IMR-90 (cell line): ENCODE data around the gene MUC20. TPM values are rescaled to one million over a fixed set of nuclear protein-coding genes. Genes with fewer than 3 reads are reported as not detected.

Source experiments
- ATAC-seq: fragments of 200-7000 bp; cut with Tn5 transposase; 2 replicates; pipeline ENCODE4 v1.9.1; 2020; ENCODE audit warnings: low read depth, mild to moderate bottlenecking, moderate library complexity
- BruUV-seq: library from RNA; stranded (reverse); fragments of 400-500 nt; replicated peaks from 2 replicates; lab custom pipeline; 2021; lab: Mats Ljungman, UMichigan
- CTCF ChIA-PET: fragments of 300-600 bp; formaldehyde crosslinking; extraction: SDS; loops from one replicate; lab custom pipeline; 2021; ENCODE audit warnings: antibody characterized with exemption; lab: Yijun Ruan, JAX
- POLR2A ChIA-PET: fragments of 300-600 bp; sonication (Branson Sonifier 250); formaldehyde crosslinking; loops from one replicate; lab custom pipeline; 2022; ENCODE audit warnings: antibody characterized with exemption; ENCODE audit not compliant: unreplicated experiment; lab: Charles Lee
- DNase-seq: peaks from one replicate; pipeline ENCODE4 v3.0.0; 2013
- H2AFZ ChIP-seq: replicated peaks from 2 replicates; pipeline ENCODE3; 2013; ENCODE audit warnings: low read length, mild to moderate bottlenecking; ENCODE audit not compliant: poor library complexity
- H2AK5ac ChIP-seq: 2 replicates; pipeline ENCODE4 v1.6.1; 2013; ENCODE audit warnings: low read depth, low read length, inconsistent platforms
- H2AK9ac ChIP-seq: replicated peaks from 2 replicates; pipeline ENCODE3; 2013; ENCODE audit warnings: mild to moderate bottlenecking, low read depth, low read length, moderate library complexity; ENCODE audit not compliant: poor library complexity
- H2BK120ac ChIP-seq: 2 replicates; pipeline ENCODE4 v1.6.1; 2013; ENCODE audit warnings: low read depth, low read length, inconsistent platforms
- H2BK15ac ChIP-seq: 3 replicates; pipeline ENCODE4 v1.6.1; 2013; ENCODE audit warnings: low read depth, low read length, inconsistent platforms
- H2BK20ac ChIP-seq: 2 replicates; pipeline ENCODE4 v1.6.1; 2013; ENCODE audit warnings: low read depth, mild to moderate bottlenecking, inconsistent platforms, low read length, moderate library complexity
- H2BK5ac ChIP-seq: 2 replicates; pipeline ENCODE4 v1.6.1; 2013; ENCODE audit warnings: mild to moderate bottlenecking, low read depth, low read length, inconsistent platforms; ENCODE audit not compliant: poor library complexity, severe bottlenecking
- H3K14ac ChIP-seq: replicated peaks from 2 replicates; pipeline ENCODE4 v1.6.1; 2013; ENCODE audit warnings: low read depth, low read length, inconsistent platforms
- H3K18ac ChIP-seq: 2 replicates; pipeline ENCODE4 v1.6.1; 2013; ENCODE audit warnings: low read depth, low read length, control low read depth
- H3K23ac ChIP-seq: 2 replicates; pipeline ENCODE4 v1.6.1; 2013; ENCODE audit warnings: low read depth, low read length, inconsistent platforms
- H3K27ac ChIP-seq: 2 replicates; pipeline ENCODE4 v1.5.1; 2013; ENCODE audit warnings: mild to moderate bottlenecking, control low read depth, low read length; ENCODE audit not compliant: insufficient read depth
- H3K27me3 ChIP-seq: 2 replicates; pipeline ENCODE4 v1.6.1; 2013; ENCODE audit warnings: low read length; ENCODE audit not compliant: control insufficient read depth, insufficient read depth
- H3K36me3 ChIP-seq: 2 replicates; pipeline ENCODE4 v1.6.1; 2013; ENCODE audit warnings: low read length, mixed read lengths; ENCODE audit not compliant: control insufficient read depth, insufficient read depth
- H3K4ac ChIP-seq: 2 replicates; pipeline ENCODE4 v1.6.1; 2013; ENCODE audit warnings: low read depth, low read length, inconsistent platforms
- H3K4me1 ChIP-seq: 2 replicates; pipeline ENCODE4 v1.6.1; 2013; ENCODE audit warnings: low read length, mixed read lengths; ENCODE audit not compliant: control insufficient read depth, insufficient read depth
- H3K4me2 ChIP-seq: 2 replicates; pipeline ENCODE4 v1.6.1; 2013; ENCODE audit warnings: low read depth, mild to moderate bottlenecking, control low read depth, low read length, moderate library complexity
- H3K4me3 ChIP-seq: 2 replicates; pipeline ENCODE4 v1.5.1; 2013; ENCODE audit warnings: low read depth, mild to moderate bottlenecking, control low read depth, low read length, moderate library complexity; ENCODE audit not compliant: insufficient read depth
- H3K56ac ChIP-seq: 2 replicates; pipeline ENCODE4 v1.6.1; 2013; ENCODE audit warnings: low read length, inconsistent platforms; ENCODE audit not compliant: insufficient read depth; ENCODE audit errors: extremely low read depth
- H3K79me1 ChIP-seq, 2 experiments: 2 replicates each; pipeline ENCODE4 v1.6.1; 2013; ENCODE audit warnings: low read length in 2 of 2, inconsistent platforms in 1 of 2, low read depth in 1 of 2
- H3K9ac ChIP-seq: 2 replicates; pipeline ENCODE4 v1.6.1; 2013; ENCODE audit warnings: low read depth, low read length, control low read depth
- H3K9me1 ChIP-seq: 2 replicates; pipeline ENCODE4 v1.6.1; 2013; ENCODE audit warnings: low read length, inconsistent platforms; ENCODE audit not compliant: insufficient read depth
- H3K9me3 ChIP-seq: 2 replicates; pipeline ENCODE4 v1.6.1; 2013; ENCODE audit warnings: low read length; ENCODE audit not compliant: control insufficient read depth, insufficient read depth
- H4K20me1 ChIP-seq: 2 replicates; pipeline ENCODE4 v1.6.1; 2013; ENCODE audit warnings: low read length, inconsistent platforms; ENCODE audit not compliant: insufficient read depth
- H4K5ac ChIP-seq: 2 replicates; pipeline ENCODE4 v1.6.1; 2013; ENCODE audit warnings: mild to moderate bottlenecking, low read depth, low read length, control low read depth
- H4K8ac ChIP-seq, 2 experiments: 2 replicates each; pipeline ENCODE4 v1.6.1; 2013; ENCODE audit warnings: low read depth in 2 of 2, low read length in 2 of 2, control low read depth in 1 of 2, inconsistent platforms in 1 of 2
- H4K91ac ChIP-seq: 2 replicates; pipeline ENCODE4 v1.6.1; 2013; ENCODE audit warnings: low read depth, low read length, inconsistent platforms; ENCODE audit not compliant: insufficient read depth
- BHLHE40 ChIP-seq: fragments of 150-350 bp; IDR thresholded peaks from 2 replicates; pipeline ENCODE4 v1.6.1; 2016; ENCODE audit warnings: mild to moderate bottlenecking, low read depth, low read length
- CEBPB ChIP-seq: IDR thresholded peaks from 2 replicates; pipeline ENCODE4 v1.6.1; 2012; ENCODE audit warnings: low read depth, low read length, improper control_type of control experiment
- CHD1 ChIP-seq: IDR thresholded peaks from 2 replicates; pipeline ENCODE4 v1.6.1; 2012; ENCODE audit warnings: low read depth, low read length, improper control_type of control experiment
- FOS ChIP-seq: fragments of 150-350 bp; IDR thresholded peaks from 2 replicates; pipeline ENCODE4 v1.6.1; 2016; ENCODE audit warnings: low read depth, low read length
- MAFK ChIP-seq: IDR thresholded peaks from 2 replicates; pipeline ENCODE4 v1.6.1; 2012; ENCODE audit warnings: low read depth, low read length, improper control_type of control experiment
- MAZ ChIP-seq: IDR thresholded peaks from 2 replicates; pipeline ENCODE4 v1.6.1; 2012; ENCODE audit warnings: low read depth, mild to moderate bottlenecking, low read length, improper control_type of control experiment, moderate library complexity, borderline replicate concordance
- MXI1 ChIP-seq: IDR thresholded peaks from 2 replicates; pipeline ENCODE4 v1.6.1; 2012; ENCODE audit warnings: low read depth, mild to moderate bottlenecking, low read length, moderate library complexity, borderline replicate concordance
- NFE2L2 ChIP-seq: fragments of 150-350 bp; IDR thresholded peaks from 2 replicates; pipeline ENCODE4 v1.6.1; 2016; ENCODE audit warnings: low read depth, mild to moderate bottlenecking, low read length
- POLR2A ChIP-seq: IDR thresholded peaks from 2 replicates; pipeline ENCODE4 v1.6.1; 2012; ENCODE audit warnings: mild to moderate bottlenecking, low read depth, low read length
- RAD21 ChIP-seq: IDR thresholded peaks from 2 replicates; pipeline ENCODE4 v1.6.1; 2012; ENCODE audit warnings: low read length, improper control_type of control experiment
- RCOR1 ChIP-seq: IDR thresholded peaks from 2 replicates; pipeline ENCODE4 v1.6.1; 2012; ENCODE audit warnings: mild to moderate bottlenecking, low read length, improper control_type of control experiment; ENCODE audit not compliant: insufficient replicate concordance
- RFX5 ChIP-seq: IDR thresholded peaks from 2 replicates; pipeline ENCODE4 v1.8.0; 2012; ENCODE audit warnings: low read depth, mild to moderate bottlenecking, low read length, moderate library complexity
- SMC3 ChIP-seq: fragments of 150-350 bp; IDR thresholded peaks from 2 replicates; pipeline ENCODE4 v1.6.1; 2016; ENCODE audit warnings: low read depth, mild to moderate bottlenecking, antibody characterized with exemption, low read length, moderate library complexity
- WGBS, 2 experiments: methylation state at CpG; one replicate each; pipeline versions ENCODE4 v1.1.5 to v1.1.7; 2013; ENCODE audit warnings: missing lambda C conversion rate in 2 of 2; ENCODE audit not compliant: insufficient read length in 1 of 2; ENCODE audit errors: extremely low coverage in 2 of 2; 5-methylcytosine and 5-hydroxymethylcytosine counted together
- dilution Hi-C: fragments of 300-500 bp; cut with HindIII; formaldehyde crosslinking; loops from one replicate; pipeline ENCODE4 v1.14.3; 2018; ENCODE audit warnings: low sequenced_read_pairs; ENCODE audit not compliant: unreplicated experiment
- in situ Hi-C: fragments of 300-500 bp; cut with MboI; formaldehyde crosslinking; loops from 3 replicates; pipeline ENCODE4 v1.14.3; 2019; ENCODE audit warnings: low sequenced_read_pairs, inconsistent platforms, mixed read lengths
- intact Hi-C: fragments of 100-400 bp; cut with micrococcal nuclease; formaldehyde crosslinking; loops from 2 replicates; pipeline ENCODE4 v1.10.0; 2022
- polyA plus RNA-seq, 3 experiments: library from polyadenylated mRNA; depleted of rRNA; stranded (reverse); fragments of >200 nt; gene quantifications; 2 replicates each; pipeline ENCODE4 v1.2.3, GENCODE V29; 2012; ENCODE audit warnings: low replicate concordance in 1 of 3
- total RNA-seq: library from RNA; depleted of rRNA; stranded (reverse); fragments of >200 nt; gene quantifications from 2 replicates; pipeline ENCODE4 v1.2.3, GENCODE V29; 2012
- TF ChIP-seq, protein P1 (sequence below): fragments of 150-350 bp; IDR thresholded peaks from 2 replicates; pipeline ENCODE4 v1.6.1; 2016; ENCODE audit warnings: low read depth, mild to moderate bottlenecking, low read length, moderate library complexity, borderline replicate concordance
- TF ChIP-seq, protein P2 (sequence below): fragments of 150-350 bp; IDR thresholded peaks from 2 replicates; pipeline ENCODE4 v1.6.1; 2017; ENCODE audit warnings: mild to moderate bottlenecking, antibody characterized with exemption, low read length, low read depth
- TF ChIP-seq, protein P3 (sequence below): conservative IDR thresholded peaks from 2 replicates; pipeline ENCODE4 v1.5.1; 2012; ENCODE audit warnings: mild to moderate bottlenecking, low read depth, low read length, improper control_type of control experiment

Gene MUC20
- total and polyA plus RNA-seq, 2 of the 4 experiments (the other 2 are of a cell fraction): 0.12 TPM; not detected in 1

GRCh38 chr3:195704433-195704999 lies 16.3 kb upstream of the MUC20 start:
- intact Hi-C loops (no loop called here), dilution Hi-C loops (no loop called here), in situ Hi-C loops (no loop called here)
- Histone ChIP-seq H4K91ac (no peak overlapping the region), H3K18ac (no peak overlapping the region), H2BK15ac (no peak overlapping the region), H3K4me3 (no peak overlapping the region), H3K4ac (no peak overlapping the region), H3K9me3 (0 out of 2 replicates have a peak, but pooled peaks cover 2% of the 10 kb centered on the region), H4K20me1 (no peaks in the 10 kb centered on the region), H2AK9ac (no peak overlapping the region), H3K4me1 (peaks cover 2% of the 10 kb centered on the region; the same call in 1 of the 2 replicates), H3K79me1 (no peaks in the 10 kb centered on the region), H3K27me3 (peaks cover 9% of the 10 kb centered on the region), H3K27ac (no peak overlapping the region), H3K23ac (no peak overlapping the region), H3K36me3 (no peaks in the 10 kb centered on the region), H3K56ac (no peak overlapping the region), H3K9me1 (peaks cover 8% of the 10 kb centered on the region), H4K5ac (no peak overlapping the region), H2BK5ac (no peak overlapping the region), H2BK20ac (no peak overlapping the region), H3K14ac (no peak overlapping the region), H4K8ac (no peak overlapping the region), H3K9ac (no peak overlapping the region), H3K4me2 (no peak overlapping the region), H2BK120ac (no peak overlapping the region), H2AK5ac (no peak overlapping the region), H2AFZ (no peak overlapping the region)
- no peak for ATAC-seq
- POLR2A ChIA-PET: no interaction called here
- DNase-seq: no peak
- TF ChIP-seq RFX5 (no peak), CEBPB (no peak), RAD21 (no peak), MAZ (no peak), FOS (no peak), RCOR1 (no peak), CHD1 (no peak), POLR2A (no peak), BHLHE40 (no peak), MAFK (no peak), SMC3 (no peak), NFE2L2 (no peak), MXI1 (no peak)
- TF ChIP-seq, protein P1, sequence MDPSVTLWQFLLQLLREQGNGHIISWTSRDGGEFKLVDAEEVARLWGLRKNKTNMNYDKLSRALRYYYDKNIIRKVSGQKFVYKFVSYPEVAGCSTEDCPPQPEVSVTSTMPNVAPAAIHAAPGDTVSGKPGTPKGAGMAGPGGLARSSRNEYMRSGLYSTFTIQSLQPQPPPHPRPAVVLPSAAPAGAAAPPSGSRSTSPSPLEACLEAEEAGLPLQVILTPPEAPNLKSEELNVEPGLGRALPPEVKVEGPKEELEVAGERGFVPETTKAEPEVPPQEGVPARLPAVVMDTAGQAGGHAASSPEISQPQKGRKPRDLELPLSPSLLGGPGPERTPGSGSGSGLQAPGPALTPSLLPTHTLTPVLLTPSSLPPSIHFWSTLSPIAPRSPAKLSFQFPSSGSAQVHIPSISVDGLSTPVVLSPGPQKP: no peak
- TF ChIP-seq, protein P2, sequence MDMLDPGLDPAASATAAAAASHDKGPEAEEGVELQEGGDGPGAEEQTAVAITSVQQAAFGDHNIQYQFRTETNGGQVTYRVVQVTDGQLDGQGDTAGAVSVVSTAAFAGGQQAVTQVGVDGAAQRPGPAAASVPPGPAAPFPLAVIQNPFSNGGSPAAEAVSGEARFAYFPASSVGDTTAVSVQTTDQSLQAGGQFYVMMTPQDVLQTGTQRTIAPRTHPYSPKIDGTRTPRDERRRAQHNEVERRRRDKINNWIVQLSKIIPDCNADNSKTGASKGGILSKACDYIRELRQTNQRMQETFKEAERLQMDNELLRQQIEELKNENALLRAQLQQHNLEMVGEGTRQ: no peak
- TF ChIP-seq, protein P3, sequence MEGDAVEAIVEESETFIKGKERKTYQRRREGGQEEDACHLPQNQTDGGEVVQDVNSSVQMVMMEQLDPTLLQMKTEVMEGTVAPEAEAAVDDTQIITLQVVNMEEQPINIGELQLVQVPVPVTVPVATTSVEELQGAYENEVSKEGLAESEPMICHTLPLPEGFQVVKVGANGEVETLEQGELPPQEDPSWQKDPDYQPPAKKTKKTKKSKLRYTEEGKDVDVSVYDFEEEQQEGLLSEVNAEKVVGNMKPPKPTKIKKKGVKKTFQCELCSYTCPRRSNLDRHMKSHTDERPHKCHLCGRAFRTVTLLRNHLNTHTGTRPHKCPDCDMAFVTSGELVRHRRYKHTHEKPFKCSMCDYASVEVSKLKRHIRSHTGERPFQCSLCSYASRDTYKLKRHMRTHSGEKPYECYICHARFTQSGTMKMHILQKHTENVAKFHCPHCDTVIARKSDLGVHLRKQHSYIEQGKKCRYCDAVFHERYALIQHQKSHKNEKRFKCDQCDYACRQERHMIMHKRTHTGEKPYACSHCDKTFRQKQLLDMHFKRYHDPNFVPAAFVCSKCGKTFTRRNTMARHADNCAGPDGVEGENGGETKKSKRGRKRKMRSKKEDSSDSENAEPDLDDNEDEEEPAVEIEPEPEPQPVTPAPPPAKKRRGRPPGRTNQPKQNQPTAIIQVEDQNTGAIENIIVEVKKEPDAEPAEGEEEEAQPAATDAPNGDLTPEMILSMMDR: no peak
- WGBS, 2 experiments: 74% methylated on average over 3 of the region's 9 CpGs; no CpG with 5 or more reads in 1 of the 2 experiments
- no TSS peak for BruUV-seq
- CTCF ChIA-PET: no interaction called here
